Parathyroid adenoma (tissue), 2 donors: Measurements from ENCODE around the gene NPR2.

Experiments used
- H2AFZ ChIP-seq: fragments of 300-600 bp; sonication (generic); one replicate; pipeline ENCODE4 v1.7.0; 2017; ENCODE audit warnings: antibody characterized with exemption, mild to moderate bottlenecking
- H3K27ac ChIP-seq: fragments of 300-600 bp; sonication (generic); one replicate; pipeline ENCODE4 v1.7.0; 2017
- H3K27me3 ChIP-seq: fragments of 300-600 bp; sonication (generic); one replicate; pipeline ENCODE4 v1.7.0; 2017; ENCODE audit warnings: low read length; ENCODE audit not compliant: control insufficient read depth, insufficient read depth
- H3K36me3 ChIP-seq: fragments of 300-600 bp; sonication (generic); one replicate; pipeline ENCODE4 v1.7.0; 2017; ENCODE audit warnings: low read length; ENCODE audit not compliant: control insufficient read depth, insufficient read depth
- H3K4me1 ChIP-seq: fragments of 300-600 bp; sonication (generic); one replicate; pipeline ENCODE4 v1.7.0; 2017; ENCODE audit warnings: control low read depth
- H3K4me2 ChIP-seq: fragments of 300-600 bp; sonication (generic); one replicate; pipeline ENCODE4 v1.7.0; 2017; ENCODE audit warnings: low read length
- H3K4me3 ChIP-seq: fragments of 300-600 bp; sonication (generic); one replicate; pipeline ENCODE4 v1.7.0; 2017; ENCODE audit warnings: low read depth, low read length
- H3K79me2 ChIP-seq: fragments of 300-600 bp; sonication (generic); one replicate; pipeline ENCODE4 v1.7.0; 2017; ENCODE audit warnings: control low read depth
- H3K9ac ChIP-seq: fragments of 300-600 bp; sonication (generic); one replicate; pipeline ENCODE4 v1.7.0; 2017; ENCODE audit warnings: mild to moderate bottlenecking
- H3K9me3 ChIP-seq: fragments of 300-600 bp; sonication (generic); one replicate; pipeline ENCODE4 v1.7.0; 2017; ENCODE audit warnings: low read length; ENCODE audit not compliant: control insufficient read depth
- TF ChIP-seq, protein P1 (sequence below): fragments of 300-600 bp; sonication (generic); IDR thresholded peaks from one replicate; pipeline ENCODE4 v1.7.0; 2017; ENCODE audit warnings: antibody characterized with exemption, mild to moderate bottlenecking
- donor health status: primary hyperparathyroidism.

The NPR2 gene

GRCh38 chr9:35836595-35836994 is 45.2 kb downstream of the NPR2 start:
- Histone ChIP-seq H3K4me2 (no peak overlapping the region), H3K4me1 (peaks cover 6% of the 10 kb centered on the region), H2AFZ (no peak overlapping the region), H3K4me3 (no peak overlapping the region), H3K36me3 (no peaks in the 10 kb centered on the region), H3K27ac (no peak overlapping the region), H3K79me2 (no peaks in the 10 kb centered on the region), H3K27me3 (no peaks in the 10 kb centered on the region), H3K9me3 (no peaks in the 10 kb centered on the region), H3K9ac (no peak overlapping the region)
- TF ChIP-seq, protein P1, sequence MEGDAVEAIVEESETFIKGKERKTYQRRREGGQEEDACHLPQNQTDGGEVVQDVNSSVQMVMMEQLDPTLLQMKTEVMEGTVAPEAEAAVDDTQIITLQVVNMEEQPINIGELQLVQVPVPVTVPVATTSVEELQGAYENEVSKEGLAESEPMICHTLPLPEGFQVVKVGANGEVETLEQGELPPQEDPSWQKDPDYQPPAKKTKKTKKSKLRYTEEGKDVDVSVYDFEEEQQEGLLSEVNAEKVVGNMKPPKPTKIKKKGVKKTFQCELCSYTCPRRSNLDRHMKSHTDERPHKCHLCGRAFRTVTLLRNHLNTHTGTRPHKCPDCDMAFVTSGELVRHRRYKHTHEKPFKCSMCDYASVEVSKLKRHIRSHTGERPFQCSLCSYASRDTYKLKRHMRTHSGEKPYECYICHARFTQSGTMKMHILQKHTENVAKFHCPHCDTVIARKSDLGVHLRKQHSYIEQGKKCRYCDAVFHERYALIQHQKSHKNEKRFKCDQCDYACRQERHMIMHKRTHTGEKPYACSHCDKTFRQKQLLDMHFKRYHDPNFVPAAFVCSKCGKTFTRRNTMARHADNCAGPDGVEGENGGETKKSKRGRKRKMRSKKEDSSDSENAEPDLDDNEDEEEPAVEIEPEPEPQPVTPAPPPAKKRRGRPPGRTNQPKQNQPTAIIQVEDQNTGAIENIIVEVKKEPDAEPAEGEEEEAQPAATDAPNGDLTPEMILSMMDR, result no peak

- no peak overlapping the region for H2AFZ ChIP-seq
- no peaks in the 10 kb centered on the region for H3K27me3 ChIP-seq
- no peaks in the 10 kb centered on the region for H3K79me2 ChIP-seq
- H3K27ac ChIP-seq, result no peak overlapping the region
- no peaks in the 10 kb centered on the region for H3K36me3 ChIP-seq
- no peak overlapping the region for H3K9ac ChIP-seq
- no peaks in the 10 kb centered on the region for H3K4me1 ChIP-seq
- H3K9me3 ChIP-seq, result no peaks in the 10 kb centered on the region
- H3K4me3 ChIP-seq, result no peak overlapping the region
- no peak overlapping the region for H3K4me2 ChIP-seq
- TF ChIP-seq, protein P1, result no peak
Observed at GRCh38 chr9:35839926-35840325, 48.5 kb downstream of the NPR2 start.

GRCh38 chr9:35840881-35841644 is 49.7 kb downstream of the NPR2 start:
- Histone ChIP-seq H2AFZ (no peak overlapping the region), H3K9ac (no peak overlapping the region), H3K4me3 (no peak overlapping the region), H3K27ac (no peak overlapping the region), H3K36me3 (no peaks in the 10 kb centered on the region), H3K4me2 (no peak overlapping the region), H3K9me3 (no peaks in the 10 kb centered on the region), H3K27me3 (no peaks in the 10 kb centered on the region), H3K4me1 (no peaks in the 10 kb centered on the region), H3K79me2 (no peaks in the 10 kb centered on the region)
- TF ChIP-seq, protein P1, result no peak

GRCh38 chr9:35841645-35841900 is 50.2 kb downstream of the NPR2 start:
- H3K79me2 ChIP-seq, result no peaks in the 10 kb centered on the region
- H3K27ac ChIP-seq, result no peak overlapping the region
- no peak overlapping the region for H2AFZ ChIP-seq
- no peak overlapping the region for H3K4me3 ChIP-seq
- no peak overlapping the region for H3K9ac ChIP-seq
- no peak overlapping the region for H3K4me2 ChIP-seq
- TF ChIP-seq, protein P1, result no peak
- no peaks in the 10 kb centered on the region for H3K36me3 ChIP-seq
- H3K4me1 ChIP-seq, result no peaks in the 10 kb centered on the region
- H3K27me3 ChIP-seq, result no peaks in the 10 kb centered on the region
- H3K9me3 ChIP-seq, result no peaks in the 10 kb centered on the region
